ENCODE measurements around the gene NTN5.

- TF ChIP-seq CTCF (IDR thresholded peaks at IDR 0.05) (no peak), ZFX (IDR thresholded peaks at IDR 0.05; ENCODE audit: borderline replicate concordance) (no peak)
These were observed 46.9 kb downstream of the NTN5 start for GRCh38 chr19:48625891-48626327.
